CD4-positive, CD25-positive, alpha-beta regulatory T cell (primary cell): ENCODE data around the gene PLAAT2. TPM values are rescaled to one million over a fixed set of nuclear protein-coding genes. Genes with fewer than 3 reads are reported as not detected.
"Not testable (repeated sequence)": the region's sequence is repeated elsewhere in the genome, so short reads cannot be mapped to it uniquely, and the experiment has no call there.

Experiments used
- ATAC-seq, 2 donors: fragments of 150-1000 bp; cut with Tn5 transposase; one replicate each; pipeline ENCODE4 v1.10.0; 2021; ENCODE audit warnings: low read depth in 2 of 2, moderate number of reproducible peaks in 2 of 2, moderate library complexity in 1 of 2
- DNase-seq, 3 donors: peaks; one replicate each; pipeline versions ENCODE4 v3.0.0 to v3.0.0-alpha.2; 2012 to 2022; ENCODE audit warnings: mixed read lengths in 1 of 3
- H3K27ac ChIP-seq: one replicate; pipeline ENCODE4 v1.7.0; 2013; ENCODE audit warnings: mild to moderate bottlenecking, low read length; ENCODE audit not compliant: insufficient read depth, poor library complexity, severe bottlenecking
- H3K27me3 ChIP-seq: one replicate; pipeline ENCODE4 v1.7.0; 2013; ENCODE audit warnings: low read length; ENCODE audit not compliant: control insufficient read depth, insufficient read depth
- H3K36me3 ChIP-seq: one replicate; pipeline ENCODE4 v1.7.0; 2013; ENCODE audit warnings: mild to moderate bottlenecking, low read length, moderate library complexity; ENCODE audit not compliant: control insufficient read depth, insufficient read depth
- H3K4me1 ChIP-seq: 2 replicates; pipeline ENCODE4 v1.7.0; 2013; ENCODE audit warnings: mild to moderate bottlenecking, low read length; ENCODE audit not compliant: insufficient read depth, control insufficient read depth, poor library complexity, severe bottlenecking
- H3K4me3 ChIP-seq: one replicate; pipeline ENCODE4 v1.7.0; 2013; ENCODE audit warnings: low read depth, mild to moderate bottlenecking, low read length, moderate library complexity
- H3K9me3 ChIP-seq, 2 experiments: 1 replicate in 1 of 2; 2 replicates in 1 of 2; pipeline ENCODE4 v1.7.0; 2013; ENCODE audit warnings: low read length in 2 of 2, mild to moderate bottlenecking in 1 of 2, moderate library complexity in 1 of 2; ENCODE audit not compliant: control insufficient read depth in 2 of 2
- H3K27ac Mint-ChIP-seq, 3 donors: one replicate each; pipeline ENCODE4 v1.8.0; 2020 to 2022; ENCODE audit warnings: mild to moderate bottlenecking in 3 of 3, mixed read lengths in 3 of 3, moderate library complexity in 2 of 3
- H3K27me3 Mint-ChIP-seq: one replicate; pipeline ENCODE4 v1.8.0; 2022; ENCODE audit warnings: mild to moderate bottlenecking, mixed read lengths
- H3K36me3 Mint-ChIP-seq: one replicate; pipeline ENCODE4 v1.8.0; 2020; ENCODE audit warnings: mixed read lengths
- H3K4me1 Mint-ChIP-seq, 4 donors: one replicate each; pipeline ENCODE4 v1.8.0; 2020 to 2022; ENCODE audit warnings: mixed read lengths in 4 of 4, mild to moderate bottlenecking in 1 of 4
- H3K4me3 Mint-ChIP-seq, 4 donors: one replicate each; pipeline ENCODE4 v1.8.0; 2020 to 2022; ENCODE audit warnings: mild to moderate bottlenecking in 4 of 4, mixed read lengths in 4 of 4, moderate library complexity in 3 of 4
- H3K9me3 Mint-ChIP-seq, 7 donors: one replicate each; pipeline ENCODE4 v1.8.0; 2020 to 2022; ENCODE audit warnings: mixed read lengths in 7 of 7, mild to moderate bottlenecking in 3 of 7, moderate library complexity in 2 of 7
- polyA plus RNA-seq, 4 donors: library from polyadenylated mRNA; unstranded; fragments of 300-500 nt; fragmentation: Illumina TruSeq; gene quantifications; one replicate each; pipeline ENCODE4 v1.2.3, GENCODE V29; 2021
- total RNA-seq: library from RNA; stranded (reverse); gene quantifications from one replicate; pipeline ENCODE4 v1.2.3, GENCODE V29; 2022

The PLAAT2 gene
- total and polyA plus RNA-seq, 5 donors from 2014 or later: 0.28 to 0.47 TPM; not detected in 3

- no peaks in the 10 kb centered on the region for H3K36me3 ChIP-seq
- Mint-ChIP-seq H3K9me3 (no peaks in the 10 kb centered on the region), H3K4me1 (peaks cover 5 to 19% (median 10%) of the 10 kb centered on the region in 4 donors), H3K27ac (peak overlapping the region in 1 of 3 donors; percentile 47), H3K4me3 (no peak overlapping the region), H3K27me3 (peaks cover 25% of the 10 kb centered on the region), H3K36me3 (no peaks in the 10 kb centered on the region)
- H3K4me1 ChIP-seq: peaks cover 3% of the 10 kb centered on the region
- H3K9me3 ChIP-seq: no peaks in the 10 kb centered on the region
- no peaks in the 10 kb centered on the region for H3K27me3 ChIP-seq
- H3K4me3 ChIP-seq: no peak overlapping the region
- H3K27ac ChIP-seq: no peak overlapping the region
- DNase-seq: no peak
- ATAC-seq: no peak
Measured at GRCh38 chr11:63608353-63609345, 45.5 kb upstream of the PLAAT2 start.

- Histone ChIP-seq H3K4me1 (no peaks in the 10 kb centered on the region), H3K4me3 (no peak overlapping the region), H3K27ac (no peak overlapping the region), H3K27me3 (no peaks in the 10 kb centered on the region), H3K9me3 (no peaks in the 10 kb centered on the region), H3K36me3 (no peaks in the 10 kb centered on the region)
- Mint-ChIP-seq H3K27ac (no peak overlapping the region), H3K36me3 (no peaks in the 10 kb centered on the region), H3K27me3 (peaks cover 5% of the 10 kb centered on the region), H3K4me1 (peaks cover 0 to 2% (median 0%) of the 10 kb centered on the region in 4 donors), H3K9me3 (no peaks in the 10 kb centered on the region), H3K4me3 (no peak overlapping the region)
- ATAC-seq: no peak
- no peak for DNase-seq
Measured at GRCh38 chr11:63603180-63603518, 40.0 kb upstream of the PLAAT2 start.

GRCh38 chr11:63602290-63603179 lies 39.4 kb upstream of the PLAAT2 start:
- H3K27me3 ChIP-seq, H3K27ac ChIP-seq, ATAC-seq, H3K9me3 Mint-ChIP-seq, H3K4me3 ChIP-seq, H3K36me3 Mint-ChIP-seq, H3K27me3 Mint-ChIP-seq, H3K4me1 Mint-ChIP-seq, DNase-seq, H3K36me3 ChIP-seq, H3K4me3 Mint-ChIP-seq, H3K9me3 ChIP-seq, H3K4me1 ChIP-seq: not testable (repeated sequence)
- peak overlapping the region in 1 of 3 donors; percentile 67 for H3K27ac Mint-ChIP-seq

GRCh38 chr11:63599211-63600122 lies 36.3 kb upstream of the PLAAT2 start:
- H3K27me3 Mint-ChIP-seq: no peaks in the 10 kb centered on the region
- H3K9me3 Mint-ChIP-seq: no peaks in the 10 kb centered on the region
- peak overlapping the region in 1 of 4 donors; percentile 24 for H3K4me3 Mint-ChIP-seq
- DNase-seq: no peak
- no peak overlapping the region for H3K27ac Mint-ChIP-seq
- Histone ChIP-seq H3K9me3 (no peaks in the 10 kb centered on the region), H3K27ac (no peak overlapping the region), H3K4me1 (no peaks in the 10 kb centered on the region), H3K4me3 (no peak overlapping the region), H3K36me3 (no peaks in the 10 kb centered on the region), H3K27me3 (no peaks in the 10 kb centered on the region)
- peaks cover 0 to 2% (median 0%) of the 10 kb centered on the region in 4 donors for H3K4me1 Mint-ChIP-seq
- H3K36me3 Mint-ChIP-seq: no peaks in the 10 kb centered on the region
- ATAC-seq: no peak

- Mint-ChIP-seq H3K27me3 (no peaks in the 10 kb centered on the region), H3K36me3 (no peaks in the 10 kb centered on the region), H3K4me1 (peaks cover 0 to 2% (median under 1%) of the 10 kb centered on the region in 4 donors), H3K27ac (no peak overlapping the region), H3K4me3 (no peak overlapping the region), H3K9me3 (no peaks in the 10 kb centered on the region)
- Histone ChIP-seq H3K4me3 (no peak overlapping the region), H3K27ac (no peak overlapping the region), H3K36me3 (no peaks in the 10 kb centered on the region), H3K27me3 (no peaks in the 10 kb centered on the region), H3K4me1 (no peaks in the 10 kb centered on the region), H3K9me3 (no peaks in the 10 kb centered on the region)
- DNase-seq: no peak
- ATAC-seq: no peak
Measured at GRCh38 chr11:63598556-63598955, 35.4 kb upstream of the PLAAT2 start.

GRCh38 chr11:63595296-63595695 lies 32.1 kb upstream of the PLAAT2 start:
- H3K9me3 ChIP-seq: no peaks in the 10 kb centered on the region
- Mint-ChIP-seq H3K4me1 (peaks cover 0 to 2% (median under 1%) of the 10 kb centered on the region in 4 donors), H3K36me3 (no peaks in the 10 kb centered on the region), H3K27ac (no peak overlapping the region), H3K27me3 (no peaks in the 10 kb centered on the region), H3K4me3 (no peak overlapping the region), H3K9me3 (no peaks in the 10 kb centered on the region)
- no peaks in the 10 kb centered on the region for H3K36me3 ChIP-seq
- H3K27ac ChIP-seq: no peak overlapping the region
- DNase-seq (no peak), ATAC-seq (no peak)
- no peaks in the 10 kb centered on the region for H3K4me1 ChIP-seq
- H3K27me3 ChIP-seq: no peaks in the 10 kb centered on the region
- no peak overlapping the region for H3K4me3 ChIP-seq

- H3K4me3 Mint-ChIP-seq: no peak overlapping the region
- Histone ChIP-seq H3K4me3 (no peak overlapping the region), H3K9me3 (no peaks in the 10 kb centered on the region), H3K27ac (no peak overlapping the region), H3K36me3 (no peaks in the 10 kb centered on the region), H3K27me3 (no peaks in the 10 kb centered on the region), H3K4me1 (no peaks in the 10 kb centered on the region)
- H3K9me3 Mint-ChIP-seq: peaks cover 0 to 1% (median 0%) of the 10 kb centered on the region in 7 donors
- DNase-seq (peak in 1 of 3 donors; percentile 24), ATAC-seq (no peak)
- H3K4me1 Mint-ChIP-seq: peaks cover 0 to 6% (median 4%) of the 10 kb centered on the region in 4 donors
- H3K27ac Mint-ChIP-seq: peak overlapping the region in 1 of 3 donors; percentile 89
- H3K27me3 Mint-ChIP-seq: no peaks in the 10 kb centered on the region
- H3K36me3 Mint-ChIP-seq: no peaks in the 10 kb centered on the region
Measured at GRCh38 chr11:63592975-63593395, 29.8 kb upstream of the PLAAT2 start.
